T-helper 1 cell (primary cell): ENCODE results near the gene TRPM3.

Experiments used
- DNase-seq, 5 donors: peaks; one replicate each; pipeline ENCODE4 v3.0.0-alpha.2; 2012 to 2020

TRPM3 gene

GRCh38 chr9:70542311-70542931 lies 579.0 kb downstream of the TRPM3 start:
- no peak for DNase-seq

GRCh38 chr9:70540016-70540415 lies 581.4 kb downstream of the TRPM3 start:
- DNase-seq = no peak

- DNase-seq = no peak
Observed at GRCh38 chr9:70539526-70539925, 581.9 kb downstream of the TRPM3 start.

DNA sequence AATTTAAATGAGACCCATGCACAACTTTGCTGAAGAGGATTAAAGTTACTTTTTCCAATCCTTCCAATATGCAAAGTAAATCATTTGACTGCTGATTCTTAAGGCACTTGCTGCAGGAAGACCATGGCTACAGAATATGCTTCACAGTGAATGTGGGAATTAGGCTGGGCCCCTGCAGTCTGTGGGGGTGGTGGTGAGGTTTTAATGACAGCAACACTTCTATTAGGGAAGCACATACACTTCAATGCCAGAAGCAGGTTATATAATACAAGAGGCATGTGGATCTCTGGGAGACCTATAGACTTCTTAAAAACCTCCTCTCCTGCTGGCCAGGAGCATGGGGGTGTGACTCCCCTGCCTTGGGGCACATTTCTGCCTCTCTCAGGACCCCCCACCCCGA lies 582.4 kb downstream of the TRPM3 start:
- DNase-seq = no peak

- DNase-seq = no peak
Observed at GRCh38 chr9:70537084-70537483, 584.3 kb downstream of the TRPM3 start.

GRCh38 chr9:70535546-70536323 lies 585.7 kb downstream of the TRPM3 start:
- no peak for DNase-seq

- DNase-seq = no peak
Observed at GRCh38 chr9:70534471-70534870, 587.0 kb downstream of the TRPM3 start.

GRCh38 chr9:70534061-70534460 lies 587.4 kb downstream of the TRPM3 start:
- no peak for DNase-seq

GRCh38 chr9:70533492-70533891 lies 587.9 kb downstream of the TRPM3 start:
- no peak for DNase-seq

GRCh38 chr9:70532716-70533115 lies 588.7 kb downstream of the TRPM3 start:
- DNase-seq = peak in 1 of 5 donors; percentile 18

- DNase-seq = no peak
Observed at GRCh38 chr9:70531311-70531710, 590.1 kb downstream of the TRPM3 start.

DNA sequence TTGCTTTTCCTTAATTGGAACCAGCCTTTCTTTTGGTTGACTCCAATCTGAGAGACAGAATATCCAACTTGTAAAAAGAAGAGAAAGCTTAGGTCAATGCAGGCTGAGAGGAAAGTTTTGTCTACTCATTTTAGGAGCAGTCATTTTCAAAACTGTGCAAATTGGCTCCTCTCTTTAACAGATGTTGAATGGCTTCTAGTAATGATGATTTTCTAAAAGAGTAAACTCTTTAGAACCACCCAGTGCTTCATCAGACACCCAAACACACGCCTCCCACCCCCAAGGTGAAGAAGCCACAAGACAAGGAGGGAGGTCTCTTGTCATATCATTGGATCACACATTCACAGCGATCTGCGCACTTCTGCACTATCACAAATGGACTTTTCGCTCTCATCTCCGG lies 590.7 kb downstream of the TRPM3 start:
- no peak for DNase-seq

- DNase-seq = no peak
Observed at GRCh38 chr9:70529833-70530232, 591.6 kb downstream of the TRPM3 start.

GRCh38 chr9:70529377-70529776 lies 592.0 kb downstream of the TRPM3 start:
- DNase-seq = peak in 1 of 5 donors; percentile 5

GRCh38 chr9:70526902-70527301 lies 594.5 kb downstream of the TRPM3 start:
- no peak for DNase-seq

DNA sequence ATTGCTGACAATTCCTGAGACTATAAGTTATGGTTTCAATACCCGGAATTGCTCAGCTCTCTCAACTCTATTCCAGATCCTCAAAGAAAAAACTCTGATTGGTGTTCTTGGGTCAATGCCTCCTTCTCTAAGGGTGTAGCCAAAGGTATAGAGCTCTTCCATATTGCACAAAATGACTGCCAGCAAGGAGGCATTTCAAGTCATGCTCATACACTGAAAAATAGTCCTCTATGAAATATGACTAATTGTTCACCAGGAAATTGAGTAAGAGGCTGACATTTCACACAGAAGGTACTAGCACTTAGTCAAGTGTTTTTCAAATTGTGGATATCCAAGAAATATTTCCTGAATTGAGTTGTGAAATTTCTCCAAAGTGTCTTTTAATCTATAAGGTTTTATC lies 595.9 kb downstream of the TRPM3 start:
- DNase-seq = peak in 1 of 5 donors; percentile 9

DNA sequence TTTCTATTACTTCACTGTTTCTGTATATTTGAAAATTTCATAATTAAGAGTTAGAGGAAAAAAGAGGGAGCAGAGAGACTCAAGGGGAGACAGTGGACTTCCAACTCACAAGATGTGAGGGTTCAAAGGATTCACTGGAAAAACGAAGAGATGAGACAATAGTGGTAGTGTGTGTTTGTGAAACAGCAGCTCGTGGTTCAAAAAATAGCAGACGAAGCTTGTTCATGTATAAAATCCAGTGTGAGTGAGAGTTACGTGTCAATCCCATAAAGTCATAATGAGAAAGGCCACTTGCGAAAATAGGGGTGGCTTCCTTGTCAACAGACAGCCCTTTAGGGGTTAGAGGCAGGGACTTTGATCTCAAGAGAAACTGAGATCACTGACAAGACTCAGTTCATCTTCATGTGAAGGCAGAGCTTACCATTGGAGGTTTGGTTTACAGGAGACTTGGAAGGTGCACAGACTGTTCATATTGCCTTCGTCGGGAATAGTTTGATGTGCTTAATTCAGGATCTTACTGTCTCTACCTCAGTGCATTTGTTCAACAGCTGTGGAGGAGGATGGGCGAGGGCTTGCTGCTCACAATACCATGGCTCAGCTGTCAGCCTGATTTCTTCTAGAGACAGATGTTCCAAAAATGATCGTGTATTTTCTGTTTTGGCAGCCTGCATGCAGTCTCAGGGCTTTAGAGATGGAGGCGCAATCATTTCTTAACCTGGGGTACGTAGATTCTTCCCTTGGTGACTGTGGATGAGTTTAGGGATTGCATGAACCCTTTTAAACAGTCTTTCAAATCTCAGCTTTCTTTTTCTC lies 601.3 kb downstream of the TRPM3 start:
- DNase-seq = peak in 1 of 5 donors; percentile 80

GRCh38 chr9:70517926-70518610 lies 603.4 kb downstream of the TRPM3 start:
- no peak for DNase-seq

GRCh38 chr9:70514273-70514672 lies 607.1 kb downstream of the TRPM3 start:
- no peak for DNase-seq

GRCh38 chr9:70511858-70512257 lies 609.6 kb downstream of the TRPM3 start:
- no peak for DNase-seq

GRCh38 chr9:70510157-70510770 lies 611.2 kb downstream of the TRPM3 start:
- no peak for DNase-seq

DNA sequence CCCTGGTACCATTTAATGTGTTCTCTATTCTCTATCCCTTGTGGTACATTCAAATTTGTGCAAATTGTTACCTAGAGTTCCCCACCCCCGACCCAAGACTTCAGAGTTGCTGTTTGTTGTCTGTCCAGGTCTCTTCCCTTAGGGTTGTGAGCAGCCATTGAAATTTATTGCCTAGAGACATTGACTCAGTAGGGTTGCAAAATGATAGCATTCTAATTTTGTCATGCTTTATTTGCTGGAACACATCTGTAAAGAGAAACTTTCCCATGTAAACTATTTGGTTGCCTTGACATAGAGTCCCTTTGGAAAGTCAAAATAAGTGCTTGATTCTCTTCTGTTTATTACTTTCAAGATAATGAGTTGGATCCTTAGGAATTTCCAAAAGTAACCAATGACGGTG lies 615.3 kb downstream of the TRPM3 start:
- no peak for DNase-seq

- no peak for DNase-seq
Observed at GRCh38 chr9:70504834-70505233, 616.6 kb downstream of the TRPM3 start.
